ENCODE measurements around the gene YIPF1.

YIPF1 gene

DNA sequence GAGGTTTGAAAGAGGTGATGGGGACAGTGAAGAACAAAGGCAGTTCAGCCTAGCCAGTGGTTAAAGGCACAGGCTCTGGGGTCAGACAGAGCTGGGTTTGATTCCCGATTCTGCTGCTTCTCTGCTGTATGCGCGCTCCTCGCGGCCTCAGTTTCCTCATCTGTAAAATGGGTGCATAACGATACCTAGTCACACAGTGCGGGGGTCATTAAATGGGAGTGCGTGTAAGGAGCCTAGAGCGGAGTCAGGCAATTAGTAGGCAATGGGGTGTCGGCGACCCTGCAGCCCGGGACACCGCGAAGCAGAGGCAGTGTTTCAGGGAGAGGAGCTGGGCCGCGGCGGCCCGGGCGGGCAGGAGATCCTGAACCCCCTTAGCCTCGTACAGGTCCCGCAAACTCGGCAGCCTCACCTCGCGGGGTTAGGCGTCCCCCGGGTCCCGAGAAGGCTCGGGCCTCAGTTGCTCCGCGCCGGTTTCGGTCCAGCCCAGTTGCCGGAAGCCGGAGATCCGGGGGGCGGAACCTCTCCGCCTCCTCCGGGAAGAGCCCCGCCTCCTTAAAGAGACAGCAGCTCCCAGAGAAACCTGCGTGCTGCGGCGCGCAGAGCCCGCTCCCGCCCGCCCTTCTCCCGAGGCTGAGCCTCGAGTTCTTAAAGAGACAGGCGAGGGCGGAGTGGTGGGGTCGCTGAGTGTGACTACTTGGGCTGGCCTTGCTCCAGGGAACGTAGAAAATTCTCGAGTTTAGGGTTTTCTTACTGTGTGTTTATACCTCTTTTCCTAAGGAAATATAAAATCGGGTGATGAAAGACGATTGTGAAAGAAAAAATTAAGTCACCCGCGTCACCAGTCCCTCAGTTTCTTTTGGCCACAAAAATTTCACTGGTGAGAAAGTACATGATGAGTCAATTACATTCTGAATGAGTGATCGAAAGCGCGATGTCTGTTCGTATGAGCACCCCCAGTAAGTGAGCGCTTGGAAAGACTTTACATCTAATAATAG is at the start of gene YIPF1:
Gene YIPF1, minus strand, starts transcription at position 494 of the 995 bp plus-strand sequence. CDS start 860 bp downstream, outside the sequence.
- no peaks in the 10 kb centered on the region for H3K36me3 ChIP-seq (ENCODE audit: insufficient read depth, low read length)
- H3K4me1 ChIP-seq (ENCODE audit: insufficient read depth, low read length) = peaks cover 6% of the 10 kb centered on the region
- H3K9ac ChIP-seq (ENCODE audit: low read depth, low read length) = peak within 1 kb of the TSS; percentile 53; the same call in 1 of the 2 replicates
- no peaks in the 10 kb centered on the region for H3K9me3 ChIP-seq (ENCODE audit: control insufficient read depth, insufficient read depth, low read length)

DNA sequence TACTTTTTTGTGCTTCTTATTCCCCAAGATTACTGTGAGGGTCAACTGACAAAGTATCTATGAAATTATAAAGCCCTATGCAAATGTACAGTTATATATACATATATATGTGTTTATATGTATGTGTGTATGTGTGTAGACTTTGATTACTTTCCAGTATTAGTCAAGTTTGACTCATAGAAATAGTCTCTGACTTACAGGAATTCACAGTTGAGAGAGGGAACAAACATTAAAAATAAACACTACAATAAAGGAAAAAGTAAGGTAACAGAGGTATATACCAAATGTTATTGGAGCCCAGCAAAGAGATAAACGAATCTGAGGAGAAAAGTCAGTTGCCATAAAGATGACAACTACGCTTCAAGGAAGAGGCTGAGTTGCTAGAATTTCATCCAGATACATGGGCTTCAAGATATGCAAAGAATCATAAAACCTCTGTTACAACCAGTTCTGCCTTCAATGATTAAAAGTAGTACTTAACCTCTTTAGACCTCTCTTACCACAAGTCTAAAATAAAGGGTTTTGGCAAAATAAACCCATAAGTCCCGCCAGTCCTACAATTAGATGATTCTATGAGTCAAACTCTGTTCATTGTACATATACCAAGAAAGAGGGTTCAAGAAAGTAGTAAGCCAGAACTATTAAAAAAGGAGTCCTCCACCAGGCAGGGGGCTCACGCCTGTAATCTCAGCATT is 48.7 kb upstream of the YIPF1 start:
- Histone ChIP-seq H3K9me3 (ENCODE audit: control insufficient read depth, insufficient read depth, low read length) (peaks cover 6% of the 10 kb centered on the region; the same call in 1 of the 2 replicates), H3K36me3 (ENCODE audit: insufficient read depth, low read length) (no peaks in the 10 kb centered on the region), H3K4me1 (ENCODE audit: insufficient read depth, low read length) (peaks cover 8% of the 10 kb centered on the region; the same call in 1 of the 2 replicates), H3K9ac (ENCODE audit: low read depth, low read length) (no peak overlapping the region)

DNA sequence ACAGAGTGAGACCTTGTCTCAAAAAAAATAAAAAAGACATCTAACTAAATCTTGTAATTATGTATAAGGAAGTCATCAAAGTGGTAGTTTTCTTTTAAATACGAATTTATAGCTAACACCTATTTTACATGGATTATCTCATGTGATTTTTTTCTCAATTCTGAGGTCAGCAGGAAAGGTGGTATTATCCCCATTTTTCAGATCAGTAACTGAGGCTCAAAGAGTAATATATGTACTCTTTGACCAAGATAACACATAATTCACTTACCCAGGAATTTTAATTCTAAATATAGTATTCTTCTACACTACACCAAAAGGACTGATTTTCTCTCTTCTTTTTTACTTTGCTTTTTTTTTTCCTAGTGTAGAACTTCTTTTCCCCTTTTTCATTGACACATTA is 46.8 kb upstream of the YIPF1 start:
- no peaks in the 10 kb centered on the region for H3K36me3 ChIP-seq (ENCODE audit: insufficient read depth, low read length)
- H3K4me1 ChIP-seq (ENCODE audit: insufficient read depth, low read length) = no peaks in the 10 kb centered on the region
- peaks cover 6% of the 10 kb centered on the region; the same call in 1 of the 2 replicates for H3K9me3 ChIP-seq (ENCODE audit: control insufficient read depth, insufficient read depth, low read length)
- H3K9ac ChIP-seq (ENCODE audit: low read depth, low read length) = no peak overlapping the region

DNA sequence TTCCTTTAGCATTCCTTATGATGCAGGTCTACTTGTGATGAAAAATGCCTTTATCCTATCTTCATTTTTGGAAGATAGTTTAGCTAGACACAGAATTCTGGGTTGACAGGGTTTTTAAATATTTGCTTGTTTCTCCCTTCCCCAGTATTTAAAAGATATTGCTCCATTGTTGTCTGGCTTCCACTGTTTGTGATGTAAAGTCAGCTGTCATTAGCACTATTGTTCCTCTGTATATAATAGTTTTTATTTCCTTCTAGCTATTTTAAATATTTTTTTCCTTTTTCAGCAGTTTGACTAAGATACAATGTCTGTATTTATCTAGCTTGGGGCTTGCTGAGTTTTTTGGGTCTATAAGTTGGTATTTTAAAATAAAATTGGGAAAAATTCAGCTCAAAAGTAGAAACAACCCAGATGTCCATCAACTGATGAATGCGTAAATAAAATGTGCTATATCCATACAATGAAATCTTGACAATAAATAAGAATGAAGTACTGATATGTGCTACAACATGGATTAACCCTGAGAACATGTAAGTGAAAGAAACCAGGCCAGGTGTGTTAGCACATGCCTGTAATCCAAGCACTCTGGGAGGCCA is 44.7 kb upstream of the YIPF1 start:
- H3K4me1 ChIP-seq (ENCODE audit: insufficient read depth, low read length) = no peaks in the 10 kb centered on the region
- H3K36me3 ChIP-seq (ENCODE audit: insufficient read depth, low read length) = 0 out of 2 replicates have a peak, but pooled peaks cover 3% of the 10 kb centered on the region
- H3K9ac ChIP-seq (ENCODE audit: low read depth, low read length) = no peak overlapping the region
- peaks cover 8% of the 10 kb centered on the region for H3K9me3 ChIP-seq (ENCODE audit: control insufficient read depth, insufficient read depth, low read length)

DNA sequence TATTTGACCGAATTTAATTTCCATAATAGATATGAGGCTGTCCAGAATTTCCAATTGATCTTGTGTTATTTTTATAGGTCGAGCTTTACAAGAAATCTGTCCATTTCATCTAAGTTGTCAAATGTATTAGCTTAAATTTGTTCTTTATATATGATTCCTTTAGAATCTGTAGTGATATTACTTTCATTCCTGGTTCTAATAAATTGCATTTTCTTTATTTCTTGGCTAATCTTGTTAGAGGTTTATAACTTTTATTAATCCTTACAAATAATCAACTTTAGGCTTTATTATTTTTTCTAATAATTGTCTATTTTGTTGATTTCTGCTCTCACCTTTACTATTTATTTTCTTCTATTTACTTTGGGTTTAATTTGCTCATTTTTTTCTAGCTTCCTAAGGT is 41.9 kb upstream of the YIPF1 start:
- H3K36me3 ChIP-seq (ENCODE audit: insufficient read depth, low read length) = 0 out of 2 replicates have a peak, but pooled peaks cover 3% of the 10 kb centered on the region
- H3K9me3 ChIP-seq (ENCODE audit: control insufficient read depth, insufficient read depth, low read length) = peaks cover 8% of the 10 kb centered on the region

DNA sequence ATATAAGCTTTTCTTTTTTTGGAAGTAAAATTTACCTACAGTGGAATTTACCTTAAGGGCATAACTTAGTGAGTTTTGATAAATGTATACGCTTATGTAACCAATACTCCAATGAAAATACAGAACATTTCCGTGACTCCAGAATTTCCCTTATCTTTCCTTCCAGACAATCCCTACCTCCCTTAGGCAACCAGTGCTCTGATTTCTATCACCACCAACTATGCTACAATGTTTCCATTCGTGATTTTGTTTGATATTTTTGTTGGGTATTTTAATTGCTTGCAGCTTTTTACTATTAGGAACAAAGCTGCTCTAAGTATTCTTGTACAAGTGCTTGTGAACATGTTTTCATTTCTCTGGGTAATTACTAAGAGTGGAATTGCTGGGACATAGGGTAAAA is 41.3 kb upstream of the YIPF1 start:
- Histone ChIP-seq H3K4me1 (ENCODE audit: insufficient read depth, low read length) (no peaks in the 10 kb centered on the region), H3K36me3 (ENCODE audit: insufficient read depth, low read length) (0 out of 2 replicates have a peak, but pooled peaks cover 3% of the 10 kb centered on the region), H3K9me3 (ENCODE audit: control insufficient read depth, insufficient read depth, low read length) (peaks cover 8% of the 10 kb centered on the region), H3K9ac (ENCODE audit: low read depth, low read length) (no peak overlapping the region)

More for the DNA sequence above, 41.9 kb upstream of the YIPF1 start:
- Histone ChIP-seq H3K9ac (ENCODE audit: low read depth, low read length) (no peak overlapping the region), H3K4me1 (ENCODE audit: insufficient read depth, low read length) (no peaks in the 10 kb centered on the region)

DNA sequence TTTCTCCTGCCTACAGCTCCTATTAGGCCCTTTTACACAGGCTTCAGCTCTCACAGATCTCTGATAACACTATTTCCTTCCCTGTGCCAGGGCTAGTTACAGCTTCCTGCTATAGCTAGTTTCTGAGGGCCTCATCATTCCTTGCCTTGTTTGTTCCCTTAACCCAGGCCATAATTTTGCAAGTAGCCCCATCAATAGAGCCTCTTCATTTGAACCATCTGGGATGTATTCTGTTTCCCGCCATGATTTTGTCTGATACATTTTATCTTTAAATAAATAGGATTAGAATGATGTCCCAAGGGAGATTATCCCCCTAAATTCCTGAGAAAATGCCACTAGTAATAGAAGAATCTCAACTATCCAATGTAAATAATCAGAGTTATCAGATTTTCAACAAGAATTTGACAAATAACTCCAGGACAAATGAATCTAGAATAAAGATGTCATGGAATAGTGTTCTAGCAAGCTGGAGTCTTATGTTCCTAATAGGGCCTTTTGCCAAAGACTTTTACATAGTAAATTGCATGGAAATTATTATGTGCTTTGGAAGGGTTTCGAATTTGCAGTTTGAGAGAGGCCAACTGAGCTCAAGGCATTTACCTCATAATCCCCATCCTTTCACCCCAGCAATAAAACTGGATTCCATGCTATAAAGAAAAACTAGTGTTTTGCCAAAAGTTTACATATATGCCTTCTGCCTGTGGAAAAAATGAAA is 39.8 kb upstream of the YIPF1 start:
- no peaks in the 10 kb centered on the region for H3K4me1 ChIP-seq (ENCODE audit: insufficient read depth, low read length)
- H3K36me3 ChIP-seq (ENCODE audit: insufficient read depth, low read length) = 0 out of 2 replicates have a peak, but pooled peaks cover 3% of the 10 kb centered on the region

DNA sequence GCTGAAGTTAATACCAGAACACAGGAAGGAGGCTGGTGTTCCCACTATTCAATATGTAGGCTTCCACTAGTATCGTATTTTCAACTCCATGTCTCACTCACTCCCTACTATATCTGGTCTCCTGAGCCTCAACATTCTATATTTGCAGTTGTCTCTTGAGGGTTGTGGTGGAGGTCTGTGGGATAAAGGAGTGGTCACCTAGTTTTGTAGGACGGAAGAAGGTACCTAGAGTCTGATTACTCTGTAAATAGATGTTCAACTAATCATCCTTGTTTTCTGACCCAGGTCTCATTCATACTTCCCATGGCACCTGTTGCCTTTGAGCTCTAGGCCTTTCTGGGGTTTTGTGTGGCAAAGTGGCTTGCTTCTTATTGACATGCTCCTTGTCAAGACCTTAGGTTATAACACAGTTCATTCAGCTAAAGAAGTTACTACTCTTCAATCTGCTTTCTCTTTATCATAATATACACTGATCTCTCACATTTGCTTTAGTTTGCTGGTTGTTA is 37.8 kb upstream of the YIPF1 start:
- H3K4me1 ChIP-seq (ENCODE audit: insufficient read depth, low read length) = no peaks in the 10 kb centered on the region
- 0 out of 2 replicates have a peak, but pooled peaks cover 3% of the 10 kb centered on the region for H3K36me3 ChIP-seq (ENCODE audit: insufficient read depth, low read length)
- peaks cover 2% of the 10 kb centered on the region; the same call in 1 of the 2 replicates for H3K9me3 ChIP-seq (ENCODE audit: control insufficient read depth, insufficient read depth, low read length)
- no peak overlapping the region for H3K9ac ChIP-seq (ENCODE audit: low read depth, low read length)

More for the DNA sequence above, 39.8 kb upstream of the YIPF1 start:
- H3K9ac ChIP-seq (ENCODE audit: low read depth, low read length) = no peak overlapping the region
- peaks cover 5% of the 10 kb centered on the region for H3K9me3 ChIP-seq (ENCODE audit: control insufficient read depth, insufficient read depth, low read length)

DNA sequence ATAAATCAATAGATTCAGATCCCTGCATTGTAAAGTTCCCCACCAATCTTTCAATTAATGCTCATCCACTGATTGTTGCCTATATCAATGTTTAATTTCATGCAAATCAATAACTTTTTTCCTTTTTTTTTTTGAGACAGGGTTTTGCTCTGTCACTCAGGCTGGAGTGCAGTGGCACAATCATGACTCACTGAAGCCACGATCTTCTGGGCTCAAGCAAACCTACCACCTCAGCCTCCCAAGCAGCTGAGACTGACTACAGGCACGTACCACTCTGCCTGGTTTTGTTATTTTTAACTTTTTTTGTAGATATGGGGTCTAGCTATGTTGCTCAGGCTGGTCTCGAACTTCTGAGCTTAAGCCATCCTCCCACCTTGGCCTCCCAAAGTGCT is 30.1 kb upstream of the YIPF1 start:
- Histone ChIP-seq H3K36me3 (ENCODE audit: insufficient read depth, low read length) (0 out of 2 replicates have a peak, but pooled peaks cover 4% of the 10 kb centered on the region), H3K9me3 (ENCODE audit: control insufficient read depth, insufficient read depth, low read length) (no peaks in the 10 kb centered on the region), H3K4me1 (ENCODE audit: insufficient read depth, low read length) (no peaks in the 10 kb centered on the region), H3K9ac (ENCODE audit: low read depth, low read length) (no peak overlapping the region)

DNA sequence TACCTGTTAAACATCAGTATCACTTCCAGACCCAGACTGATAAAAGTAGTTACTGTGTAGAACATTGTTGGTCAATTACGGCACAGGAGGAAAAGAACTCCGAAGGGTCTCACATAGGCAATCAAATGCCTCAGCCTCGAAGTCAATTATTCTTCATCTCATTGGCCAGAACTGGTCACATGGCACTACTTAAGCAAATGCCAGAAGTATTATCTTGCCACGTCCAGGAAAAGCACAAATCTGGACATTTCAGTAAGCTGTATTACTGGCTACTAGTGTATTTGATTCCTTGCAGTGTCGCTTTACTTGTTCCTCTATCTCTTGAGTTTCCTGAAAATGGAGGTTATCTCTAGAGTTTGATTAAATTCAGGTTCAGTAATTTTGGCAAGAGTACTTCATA is 28.7 kb upstream of the YIPF1 start:
- peaks cover 8% of the 10 kb centered on the region for H3K4me1 ChIP-seq (ENCODE audit: insufficient read depth, low read length)

DNA sequence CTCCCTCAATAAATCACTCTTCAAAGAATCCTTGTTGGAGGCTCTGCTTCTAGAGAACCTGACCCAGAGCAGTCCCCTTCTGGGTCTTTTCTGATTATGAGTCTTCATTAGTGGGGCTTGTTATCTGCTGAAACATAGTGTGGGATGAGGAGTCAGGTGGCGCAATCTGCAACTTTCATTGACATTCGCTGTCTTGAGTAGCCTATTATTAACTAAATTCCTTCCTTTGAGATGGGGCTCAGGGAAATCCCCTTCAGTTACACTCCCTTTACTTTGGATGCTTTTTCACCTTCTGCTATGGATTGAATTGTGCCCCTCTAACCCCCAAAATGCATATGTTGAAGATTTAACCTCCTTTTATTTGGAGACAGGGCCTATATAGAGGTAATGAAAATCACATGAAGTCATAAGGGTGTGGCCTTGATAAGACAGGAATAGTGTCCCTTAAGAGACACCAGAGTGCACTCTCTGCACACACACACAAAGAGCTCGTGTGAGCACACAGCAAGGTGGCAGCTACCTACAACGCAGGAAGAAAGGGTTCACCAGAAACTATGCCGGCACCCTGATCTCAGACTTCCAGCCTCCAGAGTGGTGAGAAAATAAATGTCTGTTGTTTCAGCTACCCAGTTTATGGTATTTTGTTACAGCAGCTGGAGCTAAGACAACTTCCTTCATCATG is 23.9 kb upstream of the YIPF1 start:
- Histone ChIP-seq H3K4me1 (ENCODE audit: insufficient read depth, low read length) (peaks cover 16% of the 10 kb centered on the region), H3K9ac (ENCODE audit: low read depth, low read length) (no peak overlapping the region), H3K36me3 (ENCODE audit: insufficient read depth, low read length) (0 out of 2 replicates have a peak, but pooled peaks cover 3% of the 10 kb centered on the region), H3K9me3 (ENCODE audit: control insufficient read depth, insufficient read depth, low read length) (no peaks in the 10 kb centered on the region)

More for the DNA sequence above, 28.7 kb upstream of the YIPF1 start:
- Histone ChIP-seq H3K9ac (ENCODE audit: low read depth, low read length) (no peak overlapping the region), H3K9me3 (ENCODE audit: control insufficient read depth, insufficient read depth, low read length) (no peaks in the 10 kb centered on the region), H3K36me3 (ENCODE audit: insufficient read depth, low read length) (0 out of 2 replicates have a peak, but pooled peaks cover 4% of the 10 kb centered on the region)

DNA sequence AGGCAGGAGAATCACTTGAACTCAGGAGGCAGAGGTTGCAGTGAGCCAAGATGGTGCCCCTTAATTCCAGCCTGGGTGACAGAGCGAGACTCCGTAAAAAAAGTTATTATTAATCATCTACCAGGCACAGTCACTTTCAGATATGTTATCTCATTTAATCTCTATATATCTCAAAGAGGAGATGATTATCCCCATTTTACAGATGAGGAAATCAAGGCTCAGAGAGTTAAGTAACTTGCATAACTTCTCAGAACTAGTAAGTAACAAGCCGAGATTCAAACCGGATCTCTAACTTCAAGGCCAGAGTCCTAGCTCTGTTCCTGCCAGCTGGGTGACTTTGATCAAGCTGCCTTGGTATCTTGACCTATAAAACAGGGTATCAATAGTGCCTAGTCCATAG is 21.8 kb upstream of the YIPF1 start:
- H3K9me3 ChIP-seq (ENCODE audit: control insufficient read depth, insufficient read depth, low read length) = no peaks in the 10 kb centered on the region
- no peaks in the 10 kb centered on the region for H3K36me3 ChIP-seq (ENCODE audit: insufficient read depth, low read length)
- peaks cover 19% of the 10 kb centered on the region for H3K4me1 ChIP-seq (ENCODE audit: insufficient read depth, low read length)
- H3K9ac ChIP-seq (ENCODE audit: low read depth, low read length) = no peak overlapping the region

DNA sequence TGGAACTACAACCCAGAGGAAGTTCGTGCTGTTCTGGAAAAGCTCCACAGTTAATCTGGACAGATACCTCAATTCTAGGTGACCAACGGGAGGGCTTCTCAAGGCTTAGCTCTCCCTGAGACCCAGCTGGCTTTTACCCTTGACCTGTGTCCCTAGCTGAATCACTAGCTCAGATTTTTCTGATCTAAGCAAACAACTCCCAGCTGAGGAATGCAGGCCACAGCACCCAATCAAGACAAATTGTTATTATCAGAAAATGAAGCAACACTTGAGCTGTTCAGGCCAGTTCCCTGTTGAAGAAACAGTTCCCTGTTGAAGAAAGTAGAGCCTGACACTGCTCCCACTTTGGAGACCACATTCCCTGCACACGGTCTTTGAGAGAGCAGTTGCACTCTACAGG is 20.3 kb upstream of the YIPF1 start:
- no peak overlapping the region for H3K9ac ChIP-seq (ENCODE audit: low read depth, low read length)
- no peaks in the 10 kb centered on the region for H3K9me3 ChIP-seq (ENCODE audit: control insufficient read depth, insufficient read depth, low read length)
- no peaks in the 10 kb centered on the region for H3K36me3 ChIP-seq (ENCODE audit: insufficient read depth, low read length)
- H3K4me1 ChIP-seq (ENCODE audit: insufficient read depth, low read length) = peaks cover 19% of the 10 kb centered on the region
